Fibroblast of lung (primary cell): Measurements from ENCODE around the gene ESPN. TPM values are rescaled to one million over a fixed set of nuclear protein-coding genes. Genes with fewer than 3 reads are reported as not detected.

ENCODE experiments used
- DNase-seq, 2 donors: peaks; one replicate each; pipeline versions ENCODE4 v3.0.0 to v3.0.0-alpha.2; 2010; ENCODE audit warnings: low read depth in 2 of 2
- H2AFZ ChIP-seq: 2 replicates; pipeline ENCODE4 v1.5.1; 2012; ENCODE audit warnings: low read length, control low read depth, inconsistent platforms
- H3K27ac ChIP-seq: 2 replicates; pipeline ENCODE4 v1.5.1; 2011; ENCODE audit warnings: low read length, control low read depth; ENCODE audit not compliant: insufficient read depth
- H3K27me3 ChIP-seq: 2 replicates; pipeline ENCODE4 v1.5.1; 2011; ENCODE audit warnings: mild to moderate bottlenecking, low read length; ENCODE audit not compliant: control insufficient read depth, insufficient read depth
- H3K36me3 ChIP-seq: 2 replicates; pipeline ENCODE4 v1.5.1; 2011; ENCODE audit warnings: low read length; ENCODE audit not compliant: control insufficient read depth, insufficient read depth
- H3K4me1 ChIP-seq: 2 replicates; pipeline ENCODE4 v1.5.1; 2011; ENCODE audit warnings: low read length; ENCODE audit not compliant: control insufficient read depth, insufficient read depth; ENCODE audit errors: extremely low read depth
- H3K4me2 ChIP-seq: 2 replicates; pipeline ENCODE4 v1.5.1; 2011; ENCODE audit warnings: low read length, control low read depth; ENCODE audit not compliant: insufficient read depth; ENCODE audit errors: extremely low read depth
- H3K4me3 ChIP-seq, 4 experiments: fragments of 200-600 bp in 1 of 4; sonication (generic) in 1 of 4; replicated peaks in 1 of 4; 2 replicates each; pipeline ENCODE4 v1.5.1; 2011 to 2016; ENCODE audit warnings: low read length in 4 of 4, low read depth in 3 of 4, mild to moderate bottlenecking in 3 of 4, control low read depth in 2 of 4, inconsistent platforms in 1 of 4, mixed read lengths in 1 of 4; ENCODE audit not compliant: insufficient read depth in 1 of 4; ENCODE audit errors: control extremely low read depth in 1 of 4
- H3K79me2 ChIP-seq: 2 replicates; pipeline ENCODE4 v1.5.1; 2012; ENCODE audit warnings: mild to moderate bottlenecking, low read length, inconsistent platforms; ENCODE audit not compliant: control insufficient read depth, insufficient read depth
- H3K9ac ChIP-seq: 2 replicates; pipeline ENCODE4 v1.5.1; 2011; ENCODE audit warnings: mild to moderate bottlenecking, low read length, control low read depth; ENCODE audit not compliant: insufficient read depth
- H3K9me3 ChIP-seq: 2 replicates; pipeline ENCODE4 v1.5.1; 2012; ENCODE audit warnings: low read depth, low read length; ENCODE audit not compliant: control insufficient read depth, insufficient read depth
- H4K20me1 ChIP-seq: 2 replicates; pipeline ENCODE4 v1.5.1; 2011; ENCODE audit warnings: low read length; ENCODE audit not compliant: control insufficient read depth, insufficient read depth; ENCODE audit errors: extremely low read depth
- EZH2 ChIP-seq: IDR thresholded peaks from 2 replicates; pipeline ENCODE4 v1.5.1; 2012; ENCODE audit warnings: low read length, control low read depth, mild to moderate bottlenecking; ENCODE audit errors: missing control alignments
- polyA plus RNA-seq, 2 donors: library from polyadenylated mRNA; depleted of rRNA in 1 of 2; stranded (reverse) in 1 of 2; unstranded in 1 of 2; fragments of >200 nt; gene quantifications; 2 replicates each; pipeline ENCODE4 v1.2.1, GENCODE V29; 2011 to 2012; ENCODE audit warnings: missing spikeins in 1 of 2
- total RNA-seq: library from RNA; depleted of rRNA; stranded (reverse); fragments of >200 nt; gene quantifications from 2 replicates; pipeline ENCODE4 v1.2.1, GENCODE V29; 2014
- TF ChIP-seq, protein P1 (sequence below), 2 donors: IDR thresholded peaks in 1 of 2; conservative IDR thresholded peaks in 1 of 2; 1 replicate in 1 of 2; 2 replicates in 1 of 2; pipeline ENCODE4 v1.5.1; 2011 to 2012; ENCODE audit warnings: low read length in 2 of 2, control low read depth in 1 of 2, inconsistent platforms in 1 of 2, low read depth in 1 of 2, mild to moderate bottlenecking in 1 of 2

Gene ESPN
- total and polyA plus RNA-seq, 2 donors (not counting 1 experiment from before 2014, with no cell fraction given), result not detected

DNA sequence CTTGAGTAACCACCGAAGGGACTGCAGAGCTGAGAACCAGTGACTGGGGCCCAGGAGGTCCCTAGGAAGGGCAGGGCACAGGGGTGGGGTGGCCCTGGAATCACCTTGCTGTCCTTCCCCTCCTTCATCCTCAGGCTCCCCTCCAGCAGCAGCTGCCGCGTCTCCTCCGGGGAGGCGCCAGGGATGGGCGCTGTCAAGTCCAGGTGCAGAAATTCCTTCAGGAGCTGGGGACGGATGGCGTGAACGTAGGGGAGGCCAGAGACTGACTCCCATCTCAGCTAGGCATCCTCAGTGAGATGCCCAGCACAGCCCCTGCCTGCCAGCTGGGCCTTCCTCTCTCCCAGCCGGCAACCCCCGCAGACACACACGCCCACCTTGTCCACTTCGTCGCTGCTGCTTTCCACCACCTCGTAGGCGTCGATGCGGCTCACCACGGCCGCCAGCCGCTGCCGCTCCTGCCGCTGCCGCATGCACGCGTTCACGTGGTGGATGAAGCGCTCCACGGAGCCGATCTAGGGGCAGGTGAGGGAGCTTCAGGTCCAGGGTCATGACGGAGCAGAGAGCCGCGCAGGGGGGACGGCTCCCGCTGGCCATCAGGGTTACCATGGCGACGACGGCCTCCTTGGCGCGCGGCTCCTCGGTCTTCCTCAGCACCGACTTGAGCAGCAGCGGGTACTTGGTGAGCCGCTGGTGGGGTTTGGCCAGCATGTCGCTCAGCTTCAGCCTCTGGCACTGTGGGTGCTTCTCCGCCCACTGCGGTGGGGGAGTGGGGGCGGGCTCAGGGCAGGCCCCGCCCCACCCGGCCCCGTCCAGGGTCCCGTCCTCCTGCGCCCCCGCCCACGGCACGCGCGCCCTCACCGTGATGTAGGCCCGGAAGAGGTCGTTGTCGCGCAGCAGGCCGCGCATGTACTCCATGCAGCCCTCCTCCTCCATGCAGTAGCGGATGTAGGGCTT lies 45.8 kb downstream of the ESPN start:
- Histone ChIP-seq H3K79me2 (no peaks in the 10 kb centered on the region), H3K4me2 (no peak overlapping the region), H3K27me3 (no peaks in the 10 kb centered on the region), H3K27ac (no peak overlapping the region), H2AFZ (no peak overlapping the region), H4K20me1 (no peaks in the 10 kb centered on the region), H3K36me3 (no peaks in the 10 kb centered on the region), H3K4me1 (no peaks in the 10 kb centered on the region), H3K9me3 (no peaks in the 10 kb centered on the region), H3K9ac (no peak overlapping the region), H3K4me3 (no peak overlapping the region)
- no peak for TF ChIP-seq EZH2
- TF ChIP-seq, protein P1, sequence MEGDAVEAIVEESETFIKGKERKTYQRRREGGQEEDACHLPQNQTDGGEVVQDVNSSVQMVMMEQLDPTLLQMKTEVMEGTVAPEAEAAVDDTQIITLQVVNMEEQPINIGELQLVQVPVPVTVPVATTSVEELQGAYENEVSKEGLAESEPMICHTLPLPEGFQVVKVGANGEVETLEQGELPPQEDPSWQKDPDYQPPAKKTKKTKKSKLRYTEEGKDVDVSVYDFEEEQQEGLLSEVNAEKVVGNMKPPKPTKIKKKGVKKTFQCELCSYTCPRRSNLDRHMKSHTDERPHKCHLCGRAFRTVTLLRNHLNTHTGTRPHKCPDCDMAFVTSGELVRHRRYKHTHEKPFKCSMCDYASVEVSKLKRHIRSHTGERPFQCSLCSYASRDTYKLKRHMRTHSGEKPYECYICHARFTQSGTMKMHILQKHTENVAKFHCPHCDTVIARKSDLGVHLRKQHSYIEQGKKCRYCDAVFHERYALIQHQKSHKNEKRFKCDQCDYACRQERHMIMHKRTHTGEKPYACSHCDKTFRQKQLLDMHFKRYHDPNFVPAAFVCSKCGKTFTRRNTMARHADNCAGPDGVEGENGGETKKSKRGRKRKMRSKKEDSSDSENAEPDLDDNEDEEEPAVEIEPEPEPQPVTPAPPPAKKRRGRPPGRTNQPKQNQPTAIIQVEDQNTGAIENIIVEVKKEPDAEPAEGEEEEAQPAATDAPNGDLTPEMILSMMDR (conservative IDR thresholded peaks at IDR 0.05 in 1 of 2, IDR thresholded peaks at IDR 0.05 in 1 of 2; ENCODE audit: low read depth in 1 of 2, low read length in 2 of 2), result no peak
- no peak for DNase-seq

DNA sequence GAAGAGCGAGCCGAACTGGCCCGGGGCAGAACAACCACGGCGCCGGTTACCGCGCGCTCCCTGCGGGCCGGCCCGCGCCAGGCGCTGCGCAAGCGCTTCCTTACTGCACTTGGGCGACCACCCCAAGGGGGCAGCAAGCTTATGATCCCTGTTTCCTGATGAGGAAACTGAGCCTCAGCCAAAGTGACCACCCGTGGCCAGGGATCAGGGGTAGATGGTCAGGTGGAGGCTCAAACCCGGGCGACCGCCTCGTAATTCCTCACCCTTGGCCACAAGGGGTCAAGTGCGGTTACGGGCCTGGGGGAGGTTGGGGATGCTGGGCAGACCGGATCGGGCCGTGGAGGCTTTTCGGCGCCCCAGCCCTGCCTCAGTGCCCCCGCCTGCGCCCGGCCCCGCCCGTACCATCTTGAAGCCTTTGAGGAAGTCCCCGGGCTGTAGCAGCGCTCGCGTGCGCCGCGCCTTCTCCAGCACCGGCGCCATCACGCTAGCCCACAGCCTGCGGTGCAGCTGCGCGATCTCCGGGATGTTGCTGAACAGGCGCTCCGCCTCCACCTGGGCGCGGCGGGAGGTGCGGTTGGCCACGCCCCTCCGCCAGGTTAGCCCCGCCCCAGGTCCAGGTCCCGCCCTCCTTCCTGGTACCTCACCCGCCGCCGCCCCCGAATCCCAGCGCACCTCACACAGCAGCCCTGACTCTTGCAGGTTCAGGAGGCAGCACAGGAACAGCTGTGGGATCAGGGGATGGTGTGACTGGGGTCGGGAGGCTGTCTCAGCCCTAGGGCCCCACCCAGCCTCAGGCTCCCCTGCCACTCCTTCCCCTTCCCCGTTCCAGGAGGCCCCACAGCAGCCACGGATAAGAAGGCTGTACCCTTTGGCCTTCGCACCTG lies 46.8 kb downstream of the ESPN start:
- DNase-seq, result no peak
- no peak overlapping the region for H3K4me3 ChIP-seq
- H3K9ac ChIP-seq, result no peak overlapping the region
- no peaks in the 10 kb centered on the region for H3K79me2 ChIP-seq
- H2AFZ ChIP-seq, result no peak overlapping the region
- no peaks in the 10 kb centered on the region for H3K27me3 ChIP-seq
- H3K4me1 ChIP-seq, result no peaks in the 10 kb centered on the region
- no peak overlapping the region for H3K4me2 ChIP-seq
- no peaks in the 10 kb centered on the region for H3K36me3 ChIP-seq
- H4K20me1 ChIP-seq, result no peaks in the 10 kb centered on the region
- TF ChIP-seq, protein P1 (conservative IDR thresholded peaks at IDR 0.05 in 1 of 2, IDR thresholded peaks at IDR 0.05 in 1 of 2; ENCODE audit: low read depth in 1 of 2, low read length in 2 of 2), result no peak
- no peak for TF ChIP-seq EZH2
- no peak overlapping the region for H3K27ac ChIP-seq
- no peaks in the 10 kb centered on the region for H3K9me3 ChIP-seq

DNA sequence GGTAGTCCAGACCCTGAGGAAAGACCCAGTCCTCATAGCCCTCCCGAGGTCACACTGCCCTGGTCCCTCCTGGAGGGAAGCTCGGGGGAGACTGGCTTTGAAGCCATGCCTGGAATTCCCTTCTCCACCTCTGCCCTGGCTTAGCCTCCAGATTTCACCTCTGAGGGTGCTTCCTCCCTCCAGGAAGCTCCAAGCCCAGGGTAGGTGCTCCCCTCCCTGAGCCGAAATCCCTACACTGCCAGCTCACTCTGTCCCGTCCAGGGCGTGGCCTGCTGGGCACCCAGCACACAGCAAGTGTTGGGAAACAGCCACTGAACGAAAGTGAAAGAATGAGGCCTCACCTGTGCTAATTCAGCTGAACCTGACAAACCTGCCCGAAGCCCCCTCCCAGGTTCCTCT lies 47.4 kb downstream of the ESPN start:
- Histone ChIP-seq H3K36me3 (no peaks in the 10 kb centered on the region), H4K20me1 (no peaks in the 10 kb centered on the region)
- TF ChIP-seq EZH2, result no peak
- TF ChIP-seq, protein P1 (conservative IDR thresholded peaks at IDR 0.05 in 1 of 2, IDR thresholded peaks at IDR 0.05 in 1 of 2; ENCODE audit: low read depth in 1 of 2, low read length in 2 of 2), result no peak

More for the DNA sequence above, 47.4 kb downstream of the ESPN start:
- Histone ChIP-seq H3K27me3 (no peaks in the 10 kb centered on the region), H3K4me3 (no peak overlapping the region), H3K9me3 (no peaks in the 10 kb centered on the region), H3K79me2 (no peaks in the 10 kb centered on the region), H3K4me2 (no peak overlapping the region), H2AFZ (no peak overlapping the region), H3K4me1 (no peaks in the 10 kb centered on the region), H3K9ac (no peak overlapping the region), H3K27ac (no peak overlapping the region)
- DNase-seq, result no peak
